Fibroblast of pulmonary artery (primary cell): ENCODE results near the gene KCNAB2.

Source experiments
- DNase-seq: peaks from one replicate; pipeline ENCODE4 v3.0.0-alpha.2; 2010; ENCODE audit warnings: low read depth
- H3K4me3 ChIP-seq: replicated peaks from 2 replicates; pipeline ENCODE4 v1.5.1; 2011; ENCODE audit warnings: low read depth, mild to moderate bottlenecking, control low read depth, low read length, moderate library complexity
- TF ChIP-seq, protein P1 (sequence below): IDR thresholded peaks from 2 replicates; pipeline ENCODE4 v1.5.1; 2011; ENCODE audit warnings: mild to moderate bottlenecking, control low read depth, low read length, inconsistent platforms; ENCODE audit errors: missing control alignments

Gene KCNAB2

DNA sequence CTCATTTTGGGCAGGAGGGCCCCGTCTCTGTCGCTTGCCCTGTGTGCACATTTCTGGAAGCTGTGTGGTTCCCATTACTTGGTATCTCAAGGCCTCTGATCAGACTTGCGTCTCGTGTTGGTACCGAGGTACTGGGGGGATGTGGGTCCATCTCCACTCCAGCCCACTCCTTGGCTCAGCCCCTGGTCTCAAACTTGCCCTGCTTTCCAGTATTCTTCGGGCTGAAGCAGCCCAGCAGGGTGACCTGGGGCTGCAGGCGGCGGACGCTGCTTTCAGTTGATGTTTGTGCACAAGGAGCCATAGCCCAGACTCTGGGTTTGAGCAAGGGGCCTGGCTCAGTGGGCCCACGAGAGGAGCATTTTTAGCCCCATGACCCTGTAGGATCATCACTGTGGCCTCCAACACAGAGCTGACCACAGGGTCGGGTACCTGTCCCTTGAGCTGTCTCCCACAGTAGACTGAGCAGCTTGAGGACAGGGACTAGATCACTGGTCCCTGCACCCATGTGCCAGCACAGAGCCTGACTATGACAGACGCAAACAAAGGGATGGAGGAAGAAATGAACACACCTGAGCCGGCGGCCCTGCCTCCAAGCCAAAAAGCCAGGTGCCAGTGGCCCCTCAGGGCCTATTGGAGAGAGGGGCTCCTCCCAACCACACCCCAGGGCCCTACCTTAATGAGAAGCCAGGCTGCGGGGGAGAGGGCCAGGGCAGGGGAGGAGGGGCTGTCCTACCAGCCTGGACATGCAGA lies 87.6 kb downstream of the KCNAB2 start:
- TF ChIP-seq, protein P1, sequence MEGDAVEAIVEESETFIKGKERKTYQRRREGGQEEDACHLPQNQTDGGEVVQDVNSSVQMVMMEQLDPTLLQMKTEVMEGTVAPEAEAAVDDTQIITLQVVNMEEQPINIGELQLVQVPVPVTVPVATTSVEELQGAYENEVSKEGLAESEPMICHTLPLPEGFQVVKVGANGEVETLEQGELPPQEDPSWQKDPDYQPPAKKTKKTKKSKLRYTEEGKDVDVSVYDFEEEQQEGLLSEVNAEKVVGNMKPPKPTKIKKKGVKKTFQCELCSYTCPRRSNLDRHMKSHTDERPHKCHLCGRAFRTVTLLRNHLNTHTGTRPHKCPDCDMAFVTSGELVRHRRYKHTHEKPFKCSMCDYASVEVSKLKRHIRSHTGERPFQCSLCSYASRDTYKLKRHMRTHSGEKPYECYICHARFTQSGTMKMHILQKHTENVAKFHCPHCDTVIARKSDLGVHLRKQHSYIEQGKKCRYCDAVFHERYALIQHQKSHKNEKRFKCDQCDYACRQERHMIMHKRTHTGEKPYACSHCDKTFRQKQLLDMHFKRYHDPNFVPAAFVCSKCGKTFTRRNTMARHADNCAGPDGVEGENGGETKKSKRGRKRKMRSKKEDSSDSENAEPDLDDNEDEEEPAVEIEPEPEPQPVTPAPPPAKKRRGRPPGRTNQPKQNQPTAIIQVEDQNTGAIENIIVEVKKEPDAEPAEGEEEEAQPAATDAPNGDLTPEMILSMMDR, result no peak
- H3K4me3 ChIP-seq, result no peak overlapping the region
- no peak for DNase-seq

DNA sequence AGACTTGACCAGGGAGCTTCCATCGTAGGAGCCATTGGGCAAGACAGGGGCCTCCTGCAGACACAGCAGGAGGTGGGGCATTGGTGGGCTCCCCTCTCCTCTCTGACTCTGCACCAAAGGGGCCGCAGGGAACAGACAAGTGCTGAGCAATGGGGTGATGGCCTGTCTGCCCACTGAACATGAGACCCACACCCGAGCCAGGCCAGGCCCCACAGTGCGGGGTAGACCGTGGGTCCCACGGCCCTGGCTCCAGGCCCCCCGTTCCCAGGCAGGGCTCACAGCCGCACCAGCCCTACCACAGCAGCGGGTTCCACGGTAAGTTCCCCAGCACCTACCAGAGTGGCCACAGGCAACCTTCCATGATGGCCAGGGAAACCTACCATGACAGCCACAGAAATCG lies 88.5 kb downstream of the KCNAB2 start:
- no peak overlapping the region for H3K4me3 ChIP-seq
- no peak for DNase-seq
- TF ChIP-seq, protein P1, result no peak

DNA sequence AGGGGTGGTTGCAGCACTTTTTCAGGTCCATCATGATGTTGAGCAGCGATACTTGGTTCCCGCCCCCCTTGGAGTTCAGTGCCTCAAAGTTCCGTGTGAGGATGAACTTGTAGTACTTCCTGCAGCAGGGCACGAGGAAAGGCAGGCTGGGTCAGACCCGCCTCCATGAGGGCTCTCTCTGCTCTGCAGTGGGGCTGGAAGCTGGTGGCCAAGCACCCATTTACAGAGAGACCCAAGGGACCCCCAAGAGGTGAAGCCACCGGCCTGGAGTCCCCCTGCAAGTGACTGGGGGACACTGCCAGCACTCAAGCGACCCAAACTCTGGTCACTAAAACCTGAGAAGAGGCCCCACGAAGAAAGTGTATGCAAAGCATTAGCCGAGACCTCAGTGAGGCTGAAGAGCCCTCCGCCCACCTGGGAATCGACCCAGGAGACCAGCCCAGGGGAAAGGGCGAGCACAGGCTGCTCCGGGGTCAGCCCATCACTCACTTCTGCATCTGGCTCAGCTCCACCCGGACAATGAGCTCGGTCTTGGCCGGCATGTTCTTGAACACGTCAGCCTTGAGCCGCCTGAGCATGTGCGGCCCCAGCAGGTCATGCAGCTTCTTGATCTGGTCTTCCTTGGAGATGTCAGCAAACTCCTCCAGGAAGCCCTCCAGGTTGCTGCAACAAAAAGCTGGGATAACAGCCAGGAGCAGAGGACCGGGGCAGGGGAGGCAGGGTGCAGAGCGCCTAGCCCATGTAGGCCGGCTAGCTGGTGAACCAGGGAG lies 89.2 kb downstream of the KCNAB2 start:
- no peak overlapping the region for H3K4me3 ChIP-seq
- TF ChIP-seq, protein P1, result no peak
- no peak for DNase-seq

DNA sequence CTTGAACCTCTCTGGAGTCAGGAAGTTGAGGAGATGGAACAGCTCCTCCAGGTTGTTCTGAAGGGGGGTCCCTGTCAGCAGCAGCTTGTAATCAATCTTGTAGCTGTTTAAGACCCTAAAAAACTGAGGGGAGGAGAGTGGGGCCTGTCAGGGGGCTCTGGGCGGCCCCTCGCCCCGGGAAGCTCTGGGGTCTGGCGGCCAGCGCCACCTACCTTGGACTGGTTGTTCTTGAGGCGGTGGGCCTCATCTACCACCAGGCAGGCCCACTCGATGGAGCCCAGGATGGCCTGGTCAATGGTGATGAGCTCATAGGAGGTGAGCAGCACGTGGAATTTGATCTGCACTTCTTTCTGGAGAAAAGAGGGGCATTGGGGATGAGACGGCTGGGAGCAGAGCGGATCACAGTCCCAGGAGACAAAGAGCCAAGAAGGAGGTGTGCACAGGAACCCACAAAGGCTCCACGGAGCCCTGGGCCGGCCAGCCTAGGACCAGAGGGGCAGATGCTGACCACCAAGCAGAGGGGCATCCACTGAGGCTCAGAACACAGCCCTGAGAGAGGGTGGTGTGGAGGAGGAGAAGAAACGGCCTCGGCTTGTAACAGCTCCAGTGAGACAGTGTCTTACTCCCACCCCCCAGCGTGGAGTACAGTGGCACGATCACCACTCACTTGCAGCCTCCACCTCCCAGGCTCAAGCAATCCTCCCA lies 91.0 kb downstream of the KCNAB2 start:
- no peak for DNase-seq
- TF ChIP-seq, protein P1, result no peak
- no peak overlapping the region for H3K4me3 ChIP-seq

DNA sequence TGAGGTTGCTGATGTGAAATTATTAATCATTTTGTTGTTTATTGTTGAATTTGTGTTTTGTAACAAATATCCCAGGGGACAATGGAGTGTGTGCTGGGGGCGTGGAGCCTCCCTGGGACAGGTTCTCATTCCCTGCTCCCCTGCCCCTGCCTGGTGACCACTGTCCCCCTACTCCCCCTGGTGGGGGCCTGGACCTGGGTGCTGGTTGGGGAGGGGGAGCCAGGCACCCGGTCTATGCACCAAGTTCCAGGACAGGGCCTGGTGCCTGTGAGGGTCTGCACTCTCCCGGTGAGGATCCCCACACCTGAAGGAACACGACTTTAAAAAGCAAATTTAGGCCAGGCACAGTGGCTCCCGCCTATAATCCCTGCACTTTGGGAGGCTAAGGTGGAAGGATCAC lies 92.1 kb downstream of the KCNAB2 start:
- H3K4me3 ChIP-seq, result no peak overlapping the region
- TF ChIP-seq, protein P1, result no peak
- DNase-seq, result no peak

DNA sequence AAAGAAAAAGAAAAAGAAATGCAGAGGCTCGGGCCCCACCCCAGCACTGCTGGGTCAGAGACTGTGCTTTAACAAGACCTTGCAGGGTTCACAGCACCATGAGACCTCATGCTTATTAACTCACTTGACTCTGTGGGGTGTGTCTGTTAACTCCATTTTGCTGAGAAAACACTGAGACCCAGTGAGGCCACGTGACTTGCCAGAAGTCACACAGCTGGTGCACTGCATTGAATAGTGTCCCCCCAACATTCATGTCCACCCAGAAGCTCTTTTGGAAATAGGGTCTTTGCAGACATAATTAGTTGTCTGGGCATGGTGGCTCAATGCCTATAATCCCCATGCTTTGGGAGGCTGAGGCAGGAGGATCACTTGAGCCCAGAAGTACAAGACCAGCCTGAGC lies 94.7 kb downstream of the KCNAB2 start:
- no peak overlapping the region for H3K4me3 ChIP-seq
- TF ChIP-seq, protein P1, result no peak
- no peak for DNase-seq
